ENCODE data around the gene MLN. TPM values are rescaled to one million over a fixed set of nuclear protein-coding genes. Genes with fewer than 3 reads are reported as not detected.

MLN gene
- total and polyA plus RNA-seq, 2 experiments from 2014 or later, result not detected

- ATAC-seq (peak; percentile 77), DNase-seq (ENCODE audit: low spot score) (peak; percentile 67)
- Histone ChIP-seq H3K27ac (ENCODE audit: low read depth) (no peak overlapping the region), H3K9me2 (ENCODE audit: insufficient read depth) (no peaks in the 10 kb centered on the region), H3K4me3 (no peak overlapping the region), H2AFZ (no peak overlapping the region), H4K20me1 (replicated peaks; ENCODE audit: insufficient read depth) (no peaks in the 10 kb centered on the region), H3K79me2 (replicated peaks; ENCODE audit: insufficient read depth) (no peaks in the 10 kb centered on the region), H3F3A (replicated peaks; ENCODE audit: low read depth) (0 out of 2 replicates have a peak, but pooled peaks cover 3% of the 10 kb centered on the region), H3K4me2 (no peak overlapping the region), H3K27me3 (ENCODE audit: insufficient read depth) (no peaks in the 10 kb centered on the region), H3K36me3 (ENCODE audit: insufficient read depth) (no peaks in the 10 kb centered on the region), H3K4me1 (ENCODE audit: insufficient read depth) (no peaks in the 10 kb centered on the region)
- Mint-ChIP-seq H3K4me1 (peaks cover 9% of the 10 kb centered on the region; the same call in 1 of the 3 replicates), H3K9me3 (no peaks in the 10 kb centered on the region), H3K36me3 (ENCODE audit: low read depth) (no peaks in the 10 kb centered on the region; the same call in 2 of the 3 replicates), H3K27ac (no peak overlapping the region), H3K4me3 (no peak overlapping the region), H3K27me3 (ENCODE audit: insufficient read depth, low read depth, poor library complexity) (peaks cover 10% of the 10 kb centered on the region)
- TF ChIP-seq CTCF (conservative IDR thresholded peaks at IDR 0.05; ENCODE audit: low read depth in 2 of 2), result peak; percentile 60 to 91
- no peak for TF ChIP-seq ZNF114 (CRISPR knock-in tag; IDR thresholded peaks at IDR 0.05)
Measured at GRCh38 chr6:33761922-33762629, 41.7 kb downstream of the MLN start.

- 0 out of 2 replicates have a peak, but pooled peaks cover 3% of the 10 kb centered on the region for H3F3A ChIP-seq (replicated peaks; ENCODE audit: low read depth)
- TF ChIP-seq ETS1 (IDR thresholded peaks at IDR 0.05), result no peak
- no peak for TF ChIP-seq JUNB (IDR thresholded peaks at IDR 0.05; ENCODE audit: unreplicated experiment)
- no peak for TF ChIP-seq CTCF (conservative IDR thresholded peaks at IDR 0.05; ENCODE audit: low read depth in 2 of 2)
- no peak for TF ChIP-seq NANOG (IDR thresholded peaks at IDR 0.05; ENCODE audit: borderline replicate concordance)
- TF ChIP-seq POLR2AphosphoS5 (IDR thresholded peaks at IDR 0.05; ENCODE audit: low read depth), result no peak
- no peak for TF ChIP-seq EZH2 (IDR thresholded peaks at IDR 0.05; ENCODE audit: low read depth, unreplicated experiment)
- TF ChIP-seq STAT1 (IDR thresholded peaks at IDR 0.05; ENCODE audit: unreplicated experiment), result no peak
- no peak for TF ChIP-seq CREB1 (CRISPR knock-in tag; IDR thresholded peaks at IDR 0.05; ENCODE audit: low read depth)
- no peak for TF ChIP-seq REST (IDR thresholded peaks at IDR 0.05; ENCODE audit: unreplicated experiment)
- TF ChIP-seq ZNF331 (CRISPR knock-in tag; IDR thresholded peaks at IDR 0.05; ENCODE audit: low read depth), result no peak
- no peak for TF ChIP-seq EZH2phosphoT487 (IDR thresholded peaks at IDR 0.05; ENCODE audit: unreplicated experiment)
- no peak for TF ChIP-seq ZNF114 (CRISPR knock-in tag; IDR thresholded peaks at IDR 0.05)
- no peak for ATAC-seq
- Mint-ChIP-seq H3K9me3 (no peaks in the 10 kb centered on the region), H3K4me1 (peaks cover 9% of the 10 kb centered on the region; the same call in 1 of the 3 replicates), H3K27me3 (ENCODE audit: insufficient read depth, low read depth, poor library complexity) (peaks cover 11% of the 10 kb centered on the region), H3K36me3 (ENCODE audit: low read depth) (no peaks in the 10 kb centered on the region; the same call in 2 of the 3 replicates), H3K4me3 (no peak overlapping the region), H3K27ac (no peak overlapping the region)
- no peaks in the 10 kb centered on the region for H3K79me2 ChIP-seq (replicated peaks; ENCODE audit: insufficient read depth)
- H3K9me2 ChIP-seq (ENCODE audit: insufficient read depth), result no peaks in the 10 kb centered on the region
- H3K4me2 ChIP-seq, result no peak overlapping the region
- H4K20me1 ChIP-seq (replicated peaks; ENCODE audit: insufficient read depth), result no peaks in the 10 kb centered on the region
- H2AFZ ChIP-seq, result no peak overlapping the region
- no peak overlapping the region for H3K27ac ChIP-seq (ENCODE audit: low read depth)
- H3K27me3 ChIP-seq (ENCODE audit: insufficient read depth), result no peaks in the 10 kb centered on the region
- H3K4me3 ChIP-seq, result no peak overlapping the region
- DNase-seq (ENCODE audit: low spot score), result no peak
- no peaks in the 10 kb centered on the region for H3K36me3 ChIP-seq (ENCODE audit: insufficient read depth)
- H3K4me1 ChIP-seq (ENCODE audit: insufficient read depth), result no peaks in the 10 kb centered on the region
Measured at GRCh38 chr6:33761581-33761921, 42.3 kb downstream of the MLN start.
